HG03095 (cell line): Measurements from ENCODE around the gene PGM3.

Experiments
- ATAC-seq: cut with Tn5 transposase; IDR thresholded peaks from one replicate; pipeline ENCODE4 v1.9.1; 2021; ENCODE audit warnings: moderate library complexity; ENCODE audit not compliant: unreplicated experiment

Gene PGM3

DNA sequence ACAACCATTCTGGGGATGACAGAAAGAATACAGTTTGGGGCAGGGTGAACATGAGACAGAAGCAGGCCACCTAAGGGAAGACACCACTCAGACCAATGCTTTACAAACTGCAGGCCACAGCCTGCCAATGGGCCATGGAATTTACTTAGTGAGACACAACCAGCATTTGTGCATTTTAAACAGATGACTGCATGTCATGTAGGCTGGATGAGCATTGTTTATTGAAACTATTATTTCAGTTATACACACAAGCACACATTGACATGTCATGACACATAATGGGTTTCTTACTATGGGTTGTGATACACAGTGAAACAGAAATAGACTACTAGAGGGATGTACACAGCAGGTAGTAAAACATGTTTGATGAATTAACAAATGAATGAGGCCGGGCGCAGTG, 8.0 kb downstream of the PGM3 start:
- no peak for ATAC-seq

GRCh38 chr6:83183082-83183828, 9.8 kb downstream of the PGM3 start:
- ATAC-seq = no peak

- ATAC-seq = no peak
Measured at GRCh38 chr6:83182114-83182513, 11.0 kb downstream of the PGM3 start.

- ATAC-seq = no peak
Measured at GRCh38 chr6:83180426-83180950, 12.6 kb downstream of the PGM3 start.

- ATAC-seq = no peak
Measured at GRCh38 chr6:83176246-83176645, 16.8 kb downstream of the PGM3 start.

GRCh38 chr6:83169511-83169910, 23.6 kb downstream of the PGM3 start:
- no peak for ATAC-seq

- no peak for ATAC-seq
Measured at GRCh38 chr6:83169106-83169505, 24.0 kb downstream of the PGM3 start.

GRCh38 chr6:83168556-83168955, 24.5 kb downstream of the PGM3 start:
- ATAC-seq = no peak

GRCh38 chr6:83167726-83168278, 25.3 kb downstream of the PGM3 start:
- no peak for ATAC-seq

DNA sequence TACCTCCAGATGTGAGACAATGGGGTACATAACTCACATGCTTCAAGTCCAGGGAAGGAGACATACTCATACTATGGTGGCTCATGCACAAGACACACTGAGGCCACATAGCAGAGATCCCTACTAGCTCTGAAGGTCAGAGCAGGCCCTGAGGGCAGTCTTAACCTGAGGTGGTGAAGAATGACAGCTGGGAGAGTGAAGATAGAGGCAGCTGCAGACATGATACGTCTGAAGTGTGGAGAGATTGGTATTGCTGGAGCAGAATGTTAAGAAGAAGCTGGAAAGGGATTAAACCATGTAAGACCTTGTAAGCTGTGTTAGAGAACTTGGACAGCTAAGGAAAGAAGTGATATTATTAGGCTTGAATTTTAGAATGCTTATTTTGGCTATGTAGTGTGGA, 32.9 kb downstream of the PGM3 start:
- ATAC-seq = no peak

- no peak for ATAC-seq
Measured at GRCh38 chr6:83155794-83156193, 37.3 kb downstream of the PGM3 start.

- no peak for ATAC-seq
Measured at GRCh38 chr6:83153883-83154521, 39.1 kb downstream of the PGM3 start.

GRCh38 chr6:83152913-83153312, 40.2 kb downstream of the PGM3 start:
- ATAC-seq = no peak

GRCh38 chr6:83151114-83151513, 42.0 kb downstream of the PGM3 start:
- no peak for ATAC-seq

- ATAC-seq = no peak
Measured at GRCh38 chr6:83138758-83139157, 54.3 kb downstream of the PGM3 start.

DNA sequence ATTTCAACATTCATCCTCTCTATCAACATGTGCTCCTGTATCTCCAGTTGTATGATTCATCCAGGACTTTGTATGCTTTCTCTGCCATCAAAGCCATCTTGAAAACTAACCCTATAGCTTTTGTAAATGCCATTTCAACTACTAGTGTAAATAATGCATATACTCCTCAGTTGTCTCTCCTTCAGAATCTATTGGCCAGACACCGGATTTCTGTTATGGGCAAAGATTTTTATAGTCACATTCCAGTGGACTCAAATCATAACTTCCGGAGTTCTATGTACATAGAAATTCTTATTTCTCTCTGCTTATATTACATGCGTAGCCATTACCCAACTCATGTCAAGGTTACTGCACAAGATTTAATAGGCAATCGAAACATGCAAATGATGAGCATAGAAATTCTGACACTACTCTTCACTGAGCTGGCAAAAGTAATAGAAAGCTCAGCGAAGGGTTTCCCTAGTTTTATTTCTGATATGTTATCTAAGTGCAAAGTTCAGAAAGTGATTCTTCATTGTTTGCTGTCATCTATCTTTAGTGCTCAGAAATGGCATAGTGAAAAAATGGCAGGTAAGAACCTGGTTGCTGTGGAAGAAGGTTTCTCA, 54.8 kb downstream of the PGM3 start:
- ATAC-seq = no peak

GRCh38 chr6:83132121-83132520, 60.9 kb downstream of the PGM3 start:
- ATAC-seq = no peak

- ATAC-seq = no peak
Measured at GRCh38 chr6:83127976-83128375, 65.1 kb downstream of the PGM3 start.

DNA sequence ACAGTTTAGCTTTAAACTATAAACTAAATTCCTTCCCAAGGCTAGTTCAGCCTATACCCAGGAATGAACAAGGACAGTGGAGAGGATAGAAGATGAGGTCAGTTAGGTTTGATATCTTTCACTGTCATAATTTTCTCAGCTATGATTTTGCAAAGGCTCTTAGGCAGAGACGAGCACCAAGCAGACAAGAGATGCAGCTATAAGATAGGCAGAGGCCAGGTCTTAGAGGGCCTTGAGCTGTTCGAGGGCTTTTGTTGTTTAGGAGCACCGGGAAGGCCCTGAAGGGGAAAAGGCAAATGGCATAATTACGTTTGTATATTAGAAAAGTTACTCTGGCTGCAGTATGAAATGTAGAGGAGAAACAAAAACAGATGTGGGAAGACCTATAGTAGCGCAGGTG, 65.8 kb downstream of the PGM3 start:
- no peak for ATAC-seq

- no peak for ATAC-seq
Measured at GRCh38 chr6:83126807-83127206, 66.3 kb downstream of the PGM3 start.

DNA sequence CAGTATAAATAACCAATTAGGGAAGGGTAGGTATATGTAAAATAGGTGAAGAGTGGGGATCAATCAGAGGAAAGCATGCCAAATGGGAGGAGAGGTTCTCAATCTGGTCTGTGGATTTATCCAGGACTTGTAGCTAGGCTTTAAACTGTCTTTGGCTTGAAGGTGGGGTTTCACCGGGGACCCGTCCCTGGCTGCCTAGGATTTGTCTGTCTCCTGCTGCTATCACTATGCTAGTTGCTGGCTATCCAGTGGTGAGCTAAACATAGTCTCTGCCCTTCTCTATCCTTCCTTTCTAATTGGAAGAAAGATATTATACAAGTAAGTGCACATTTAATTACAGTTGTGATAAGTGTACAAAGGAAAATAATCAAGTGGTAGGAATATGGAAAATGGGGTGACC, 66.8 kb downstream of the PGM3 start:
- ATAC-seq = no peak

- no peak for ATAC-seq
Measured at GRCh38 chr6:83125425-83125824, 67.6 kb downstream of the PGM3 start.
